NCI-H748 (cell line): Measurements from ENCODE around the gene GPR39.

Experiments
- DNase-seq: peaks from one replicate; lab custom pipeline; 2025; ENCODE audit not compliant: unreplicated experiment; lab: John Stamatoyannopoulos, UW

Gene GPR39

GRCh38 chr2:132412021-132412420, 4.6 kb upstream of the GPR39 start:
- no peak for DNase-seq

GRCh38 chr2:132414081-132414480, 2.5 kb upstream of the GPR39 start:
- DNase-seq, result no peak

GRCh38 chr2:132415256-132415914, 1.2 kb upstream of the GPR39 start:
- DNase-seq, result no peak

- peak; percentile 79 for DNase-seq
Observed at GRCh38 chr2:132415915-132416722, 486 bp upstream of the GPR39 start.

- DNase-seq, result no peak
Observed at GRCh38 chr2:132417430-132418035, 928 bp downstream of the GPR39 start.

- DNase-seq, result no peak
Observed at GRCh38 chr2:132419235-132419634, 2.6 kb downstream of the GPR39 start.

- DNase-seq, result no peak
Observed at GRCh38 chr2:132419941-132420340, 3.3 kb downstream of the GPR39 start.

- DNase-seq, result no peak
Observed at GRCh38 chr2:132420816-132421805, 4.5 kb downstream of the GPR39 start.

- DNase-seq, result no peak
Observed at GRCh38 chr2:132422736-132423135, 6.1 kb downstream of the GPR39 start.

- no peak for DNase-seq
Observed at GRCh38 chr2:132424526-132425121, 8.0 kb downstream of the GPR39 start.

GRCh38 chr2:132426033-132426432, 9.4 kb downstream of the GPR39 start:
- no peak for DNase-seq

GRCh38 chr2:132426656-132427055, 10.1 kb downstream of the GPR39 start:
- DNase-seq, result no peak

- DNase-seq, result no peak
Observed at GRCh38 chr2:132429351-132429750, 12.7 kb downstream of the GPR39 start.

GRCh38 chr2:132429941-132430573, 13.5 kb downstream of the GPR39 start:
- DNase-seq, result no peak

GRCh38 chr2:132430895-132431294, 14.3 kb downstream of the GPR39 start:
- DNase-seq, result no peak

GRCh38 chr2:132437852-132438669, 21.5 kb downstream of the GPR39 start:
- no peak for DNase-seq

GRCh38 chr2:132438691-132439090, 22.1 kb downstream of the GPR39 start:
- no peak for DNase-seq

- peak; percentile 60 for DNase-seq
Observed at GRCh38 chr2:132439703-132440398, 23.2 kb downstream of the GPR39 start.

GRCh38 chr2:132441051-132441450, 24.4 kb downstream of the GPR39 start:
- DNase-seq, result no peak
